ENCODE data around the gene PLA2G4A.

PLA2G4A gene

GRCh38 chr1:186828611-186829454 lies at the start of gene PLA2G4A:
Gene PLA2G4A, plus strand, starts transcription at chr1:186828949. Its CDS starts 25,406 bp downstream, at chr1:186854355.
- H3K27ac ChIP-seq = peak within 1 kb of the TSS; percentile 34

GRCh38 chr1:186780076-186780475 lies 48.7 kb upstream of the PLA2G4A start:
- H3K27ac ChIP-seq = no peak overlapping the region
- DNase-seq (ENCODE audit: low read depth, low spot score) = no peak

More at GRCh38 chr1:186828611-186829454, at the start of gene PLA2G4A:
- no peak for DNase-seq (ENCODE audit: low read depth, low spot score)

GRCh38 chr1:186781730-186782129 lies 47.0 kb upstream of the PLA2G4A start:
- no peak for DNase-seq (ENCODE audit: low read depth, low spot score)
- no peak overlapping the region for H3K27ac ChIP-seq

- no peak for DNase-seq (ENCODE audit: low read depth, low spot score)
- no peak overlapping the region for H3K27ac ChIP-seq
Observed at GRCh38 chr1:186782791-186783190, 46.0 kb upstream of the PLA2G4A start.

- no peak overlapping the region for H3K27ac ChIP-seq
- DNase-seq (ENCODE audit: low read depth, low spot score) = no peak
Observed at GRCh38 chr1:186783193-186783592, 45.6 kb upstream of the PLA2G4A start.

- no peak for DNase-seq (ENCODE audit: low read depth, low spot score)
- no peak overlapping the region for H3K27ac ChIP-seq
Observed at GRCh38 chr1:186785503-186785902, 43.2 kb upstream of the PLA2G4A start.

- DNase-seq (ENCODE audit: low read depth, low spot score) = no peak
- no peak overlapping the region for H3K27ac ChIP-seq
Observed at GRCh38 chr1:186790101-186790500, 38.6 kb upstream of the PLA2G4A start.

- peak overlapping the region; percentile 54 for H3K27ac ChIP-seq
- DNase-seq (ENCODE audit: low read depth, low spot score) = peak; percentile 22
Observed at GRCh38 chr1:186792870-186793581, 35.7 kb upstream of the PLA2G4A start.

GRCh38 chr1:186793582-186793927 lies 35.2 kb upstream of the PLA2G4A start:
- peak overlapping the region; percentile 54 for H3K27ac ChIP-seq
- no peak for DNase-seq (ENCODE audit: low read depth, low spot score)

GRCh38 chr1:186798960-186799688 lies 29.6 kb upstream of the PLA2G4A start:
- DNase-seq (ENCODE audit: low read depth, low spot score) = no peak
- no peak overlapping the region for H3K27ac ChIP-seq

GRCh38 chr1:186799689-186800054 lies 29.1 kb upstream of the PLA2G4A start:
- no peak for DNase-seq (ENCODE audit: low read depth, low spot score)
- H3K27ac ChIP-seq = no peak overlapping the region

GRCh38 chr1:186802388-186802787 lies 26.4 kb upstream of the PLA2G4A start:
- DNase-seq (ENCODE audit: low read depth, low spot score) = no peak
- no peak overlapping the region for H3K27ac ChIP-seq

GRCh38 chr1:186804679-186805078 lies 24.1 kb upstream of the PLA2G4A start:
- no peak for DNase-seq (ENCODE audit: low read depth, low spot score)

GRCh38 chr1:186806477-186806876 lies 22.3 kb upstream of the PLA2G4A start:
- no peak for DNase-seq (ENCODE audit: low read depth, low spot score)
- H3K27ac ChIP-seq = no peak overlapping the region

More at GRCh38 chr1:186804679-186805078, 24.1 kb upstream of the PLA2G4A start:
- H3K27ac ChIP-seq = no peak overlapping the region

GRCh38 chr1:186807163-186807562 lies 21.6 kb upstream of the PLA2G4A start:
- no peak overlapping the region for H3K27ac ChIP-seq
- DNase-seq (ENCODE audit: low read depth, low spot score) = no peak

GRCh38 chr1:186811892-186812291 lies 16.9 kb upstream of the PLA2G4A start:
- no peak overlapping the region for H3K27ac ChIP-seq
- no peak for DNase-seq (ENCODE audit: low read depth, low spot score)

- H3K27ac ChIP-seq = no peak overlapping the region
- no peak for DNase-seq (ENCODE audit: low read depth, low spot score)
Observed at GRCh38 chr1:186812570-186812969, 16.2 kb upstream of the PLA2G4A start.

GRCh38 chr1:186813420-186813819 lies 15.3 kb upstream of the PLA2G4A start:
- peak; percentile 5 for DNase-seq (ENCODE audit: low read depth, low spot score)
- H3K27ac ChIP-seq = no peak overlapping the region

- no peak for DNase-seq (ENCODE audit: low read depth, low spot score)
- no peak overlapping the region for H3K27ac ChIP-seq
Observed at GRCh38 chr1:186819126-186819525, 9.6 kb upstream of the PLA2G4A start.

- H3K27ac ChIP-seq = no peak overlapping the region
- DNase-seq (ENCODE audit: low read depth, low spot score) = no peak
Observed at GRCh38 chr1:186819563-186819962, 9.2 kb upstream of the PLA2G4A start.
